ENCODE results near the gene CPED1. TPM values are rescaled to one million over a fixed set of nuclear protein-coding genes. Genes with fewer than 3 reads are reported as not detected.
"Not testable (repeated sequence)": the region's sequence is repeated elsewhere in the genome, so short reads cannot be mapped to it uniquely, and the experiment has no call there.

The CPED1 gene
- total RNA-seq, 4 donors from 2014 or later, result 15.0 to 32.1 (median 21.8) TPM

- Histone ChIP-seq H3K36me3 (no peaks in the 10 kb centered on the region), H3K4me1 (peaks cover 0 to 3% (median 0%) of the 10 kb centered on the region in 4 donors), H3K4me3 (no peak overlapping the region), H3K27ac (no peak overlapping the region), H3K9me3 (no peaks in the 10 kb centered on the region), H3K27me3 (no peaks in the 10 kb centered on the region)
- DNase-seq (ENCODE audit: low spot score in 2 of 2), result no peak
- 47 to 60% methylated on average over 6 of the region's 6 CpGs for WGBS, 2 donors
- TF ChIP-seq CTCF (IDR thresholded peaks at IDR 0.05) (no peak), EP300 (IDR thresholded peaks at IDR 0.05) (no peak), POLR2A (IDR thresholded peaks at IDR 0.05) (no peak)
Measured at GRCh38 chr7:121109145-121109544, 120.6 kb downstream of the CPED1 start.

GRCh38 chr7:121113288-121113687 is 124.8 kb downstream of the CPED1 start:
- no peaks in the 10 kb centered on the region for H3K4me1 ChIP-seq
- no peak for TF ChIP-seq CTCF (IDR thresholded peaks at IDR 0.05)
- no peak for TF ChIP-seq EP300 (IDR thresholded peaks at IDR 0.05)
- TF ChIP-seq POLR2A (IDR thresholded peaks at IDR 0.05), result no peak
- H3K9me3 ChIP-seq, result no peaks in the 10 kb centered on the region
- no peaks in the 10 kb centered on the region for H3K27me3 ChIP-seq
- no peak overlapping the region for H3K4me3 ChIP-seq
- H3K27ac ChIP-seq, result no peak overlapping the region
- H3K36me3 ChIP-seq, result no peaks in the 10 kb centered on the region
- DNase-seq (ENCODE audit: low spot score in 2 of 2), result no peak

GRCh38 chr7:121116396-121116795 is 127.9 kb downstream of the CPED1 start:
- H3K27ac ChIP-seq, result no peak overlapping the region
- no peaks in the 10 kb centered on the region for H3K4me1 ChIP-seq
- no peaks in the 10 kb centered on the region for H3K9me3 ChIP-seq
- WGBS, 2 donors, result 81 to 82% methylated on average over 1 of the region's 1 CpG
- DNase-seq (ENCODE audit: low spot score in 2 of 2), result no peak
- H3K36me3 ChIP-seq, result no peaks in the 10 kb centered on the region
- no peak for TF ChIP-seq POLR2A (IDR thresholded peaks at IDR 0.05)
- no peak for TF ChIP-seq EP300 (IDR thresholded peaks at IDR 0.05)
- TF ChIP-seq CTCF (IDR thresholded peaks at IDR 0.05), result no peak
- no peaks in the 10 kb centered on the region for H3K27me3 ChIP-seq
- no peak overlapping the region for H3K4me3 ChIP-seq

- Histone ChIP-seq H3K27me3 (no peaks in the 10 kb centered on the region), H3K27ac (no peak overlapping the region), H3K4me1 (no peaks in the 10 kb centered on the region), H3K4me3 (no peak overlapping the region), H3K9me3 (no peaks in the 10 kb centered on the region), H3K36me3 (no peaks in the 10 kb centered on the region)
- 95 to 98% methylated on average over 9 of the region's 9 CpGs for WGBS, 2 donors
- DNase-seq (ENCODE audit: low spot score in 2 of 2), result no peak
- TF ChIP-seq EP300 (IDR thresholded peaks at IDR 0.05) (no peak), CTCF (IDR thresholded peaks at IDR 0.05) (no peak), POLR2A (IDR thresholded peaks at IDR 0.05) (no peak)
Measured at GRCh38 chr7:121119047-121119446, 130.5 kb downstream of the CPED1 start.

GRCh38 chr7:121123032-121123431 is 134.5 kb downstream of the CPED1 start:
- 39 to 46% methylated on average over 2 of the region's 2 CpGs for WGBS, 2 donors
- Histone ChIP-seq H3K27ac (no peak overlapping the region), H3K36me3 (peaks cover 0 to 15% (median 0%) of the 10 kb centered on the region in 3 donors), H3K4me1 (no peaks in the 10 kb centered on the region), H3K4me3 (no peak overlapping the region), H3K27me3 (no peaks in the 10 kb centered on the region), H3K9me3 (no peaks in the 10 kb centered on the region)
- TF ChIP-seq POLR2A (IDR thresholded peaks at IDR 0.05), result no peak
- TF ChIP-seq CTCF (IDR thresholded peaks at IDR 0.05), result no peak
- no peak for TF ChIP-seq EP300 (IDR thresholded peaks at IDR 0.05)
- no peak for DNase-seq (ENCODE audit: low spot score in 2 of 2)

GRCh38 chr7:121125454-121125853 is 136.9 kb downstream of the CPED1 start:
- H3K4me3 ChIP-seq; H3K9me3 ChIP-seq; H3K27ac ChIP-seq; H3K27me3 ChIP-seq; H3K4me1 ChIP-seq; DNase-seq (ENCODE audit: low spot score in 2 of 2): not testable (repeated sequence)
- 77 to 85% methylated on average over 1 of the region's 1 CpG for WGBS, 2 donors
- peaks cover 0 to 15% (median 0%) of the 10 kb centered on the region in 3 donors for H3K36me3 ChIP-seq

Data from tibial nerve (tissue), 4 donors.